ENCODE data around the gene ZBTB46.

DNA sequence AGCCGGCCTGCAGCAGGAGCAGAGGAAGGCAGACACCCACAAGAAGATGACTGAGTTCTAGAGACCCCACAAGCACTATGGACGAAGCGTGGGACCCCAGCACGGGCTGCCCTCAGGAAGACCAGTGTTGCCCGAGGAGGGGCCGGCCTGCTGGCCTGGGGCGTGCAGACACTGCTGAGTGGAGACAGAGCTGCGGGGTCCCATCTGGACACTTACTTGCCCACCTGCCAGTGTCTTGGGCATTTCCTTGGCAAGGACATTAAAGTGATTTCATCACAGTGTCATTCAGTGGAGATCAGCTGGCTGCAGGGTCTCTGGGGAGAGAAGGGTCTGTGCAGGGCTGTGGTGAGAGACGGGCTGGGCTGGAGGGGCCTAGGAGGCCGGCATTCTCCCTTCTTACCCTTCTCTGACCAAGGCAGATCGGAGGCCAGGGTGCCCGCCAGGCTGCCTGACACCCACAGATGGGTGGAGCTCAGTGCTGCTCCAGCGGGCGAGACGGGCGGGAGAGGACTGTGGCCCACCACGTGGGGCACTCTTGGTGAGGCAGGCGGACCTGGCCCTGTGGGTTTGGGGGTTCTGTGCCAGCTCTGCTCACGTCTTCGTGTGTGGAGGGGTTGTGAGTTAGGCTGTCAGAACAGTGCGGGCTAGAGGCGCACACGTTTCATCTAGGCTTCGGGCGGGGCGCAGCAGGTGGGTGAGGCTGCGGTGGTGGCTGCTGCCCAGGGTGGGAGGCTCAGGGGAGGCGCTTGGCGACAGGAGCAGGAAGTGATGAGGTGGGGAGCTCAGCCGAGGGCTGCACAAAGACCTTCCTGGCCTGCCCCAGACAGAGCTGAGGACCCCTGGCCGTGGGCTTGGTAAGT is 95.0 kb downstream of the ZBTB46 start, which contains the start of gene LIME1:
- TF ChIP-seq CTCF (IDR thresholded peaks at IDR 0.05): no peak
- TF ChIP-seq POLR2A (IDR thresholded peaks at IDR 0.05): no peak
- TF ChIP-seq POLR2AphosphoS5 (IDR thresholded peaks at IDR 0.05; ENCODE audit: insufficient read depth in 1 of 2, low read depth in 1 of 2): no peak

All from vagina (tissue), 2 donors.